ENCODE data around the gene TGM2.
A peak's percentile ranks its signal among the peaks of the same experiment; 100 is the strongest.

The TGM2 gene

GRCh38 chr20:38158701-38159351 is 6.2 kb downstream of the TGM2 start:
- DNase-seq, result no peak

- no peak for DNase-seq
Measured at GRCh38 chr20:38157635-38158495, 7.2 kb downstream of the TGM2 start.

- DNase-seq, result no peak
Measured at GRCh38 chr20:38156888-38157634, 8.0 kb downstream of the TGM2 start.

DNA sequence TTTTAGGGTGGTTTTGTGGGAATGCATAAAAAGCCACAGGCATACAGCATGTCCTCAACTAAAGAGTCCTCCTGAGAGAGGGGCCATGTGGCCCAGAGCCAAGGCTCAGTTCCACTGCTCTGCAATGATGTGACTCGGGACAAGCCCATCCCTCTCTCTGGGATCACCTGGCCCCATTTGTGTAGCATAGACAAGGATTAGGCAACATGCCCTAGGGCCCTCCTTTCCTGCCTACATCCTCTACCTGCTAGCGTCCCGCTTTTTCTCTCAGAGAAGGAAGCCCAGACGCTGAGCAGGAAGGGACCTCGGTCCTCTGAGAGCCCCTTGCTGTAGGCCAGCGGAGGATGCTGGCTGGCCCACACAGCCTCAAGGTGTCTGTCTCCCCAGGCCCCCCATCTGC is 8.8 kb downstream of the TGM2 start:
- DNase-seq, result no peak

- DNase-seq, result no peak
Measured at GRCh38 chr20:38155811-38156210, 9.3 kb downstream of the TGM2 start.

DNA sequence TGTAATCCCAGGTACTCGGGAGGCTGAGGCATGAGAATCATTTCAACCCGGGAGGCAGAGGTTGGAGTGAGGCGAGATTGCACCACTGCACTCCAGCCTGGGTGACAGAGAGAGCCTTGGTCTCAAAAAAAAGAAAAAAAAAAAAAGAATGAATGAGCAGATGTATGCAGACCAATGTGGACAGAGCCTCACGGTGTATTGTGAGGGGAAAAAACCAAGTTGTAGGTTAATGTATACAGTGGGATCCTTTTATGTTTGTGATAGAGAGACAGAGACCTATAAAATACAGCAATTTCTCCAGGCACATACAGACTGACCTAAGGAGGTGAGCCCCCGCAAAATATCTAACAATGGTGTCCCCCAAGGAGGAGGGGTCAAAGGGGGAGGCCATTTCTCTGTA is 11.7 kb downstream of the TGM2 start:
- DNase-seq, result no peak

- DNase-seq, result no peak
Measured at GRCh38 chr20:38152621-38153221, 12.3 kb downstream of the TGM2 start.

DNA sequence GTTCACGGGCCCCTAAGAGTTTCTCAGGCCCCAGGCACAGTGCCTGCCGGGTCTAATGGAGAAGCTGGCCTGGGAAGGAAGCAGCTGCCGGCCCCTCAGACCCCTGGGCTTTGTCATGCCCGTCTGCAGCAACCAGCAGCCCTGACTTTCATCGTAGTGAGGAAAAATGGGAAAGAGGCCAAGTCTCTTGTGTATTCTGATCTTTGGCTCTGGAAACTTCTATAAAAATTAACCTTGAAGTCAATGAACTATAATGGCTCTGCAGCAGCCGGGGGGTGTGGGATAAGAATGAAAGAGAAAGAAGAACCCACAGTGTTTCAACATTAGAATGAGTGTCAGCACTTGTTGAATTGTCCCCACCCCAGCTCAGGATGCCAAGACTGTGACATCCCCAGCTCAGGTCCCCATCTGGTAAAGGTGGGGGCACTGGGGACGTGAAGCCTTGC is 12.9 kb downstream of the TGM2 start:
- DNase-seq, result no peak

GRCh38 chr20:38151455-38151854 is 13.6 kb downstream of the TGM2 start:
- no peak for DNase-seq

DNA sequence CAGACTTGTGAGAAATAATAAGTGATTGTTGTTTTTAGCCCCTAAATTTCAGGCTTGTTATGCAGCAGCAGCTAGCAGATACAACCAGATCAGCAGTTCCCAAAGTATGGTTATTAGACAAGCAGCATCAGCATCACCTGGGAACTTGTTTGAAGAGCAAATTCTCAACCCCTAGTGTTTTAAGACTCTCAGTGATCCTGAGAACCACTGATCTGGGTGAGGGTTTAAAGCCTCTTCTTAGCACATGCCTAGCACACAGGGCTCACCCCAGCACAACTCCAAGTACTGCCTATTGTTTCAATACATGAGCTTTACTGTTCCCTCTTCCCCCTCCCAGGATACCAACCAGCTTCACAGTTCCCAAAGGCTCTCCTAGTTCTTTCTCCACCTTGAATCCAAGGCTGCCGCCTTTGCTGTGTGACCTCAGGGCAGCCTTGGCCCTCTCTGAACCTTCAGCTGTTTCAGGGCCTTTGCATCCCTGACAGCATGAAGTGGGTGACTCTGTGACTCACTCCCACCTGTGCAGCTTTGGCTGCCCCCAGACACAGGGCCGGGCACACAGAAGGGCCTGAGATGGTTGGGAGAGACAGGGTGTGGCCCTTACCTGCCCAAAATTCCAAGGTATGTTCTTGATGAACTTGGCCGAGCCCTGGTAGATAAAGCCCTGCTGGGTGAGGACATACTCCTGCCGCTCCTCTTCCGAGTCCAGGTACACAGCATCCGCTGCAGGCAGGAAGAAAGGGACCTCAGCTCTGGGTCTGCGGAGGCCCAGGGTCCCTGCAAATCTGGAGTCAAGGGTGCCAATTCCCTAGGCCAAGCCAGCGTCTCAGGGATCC is 14.5 kb downstream of the TGM2 start:
- no peak for DNase-seq

DNA sequence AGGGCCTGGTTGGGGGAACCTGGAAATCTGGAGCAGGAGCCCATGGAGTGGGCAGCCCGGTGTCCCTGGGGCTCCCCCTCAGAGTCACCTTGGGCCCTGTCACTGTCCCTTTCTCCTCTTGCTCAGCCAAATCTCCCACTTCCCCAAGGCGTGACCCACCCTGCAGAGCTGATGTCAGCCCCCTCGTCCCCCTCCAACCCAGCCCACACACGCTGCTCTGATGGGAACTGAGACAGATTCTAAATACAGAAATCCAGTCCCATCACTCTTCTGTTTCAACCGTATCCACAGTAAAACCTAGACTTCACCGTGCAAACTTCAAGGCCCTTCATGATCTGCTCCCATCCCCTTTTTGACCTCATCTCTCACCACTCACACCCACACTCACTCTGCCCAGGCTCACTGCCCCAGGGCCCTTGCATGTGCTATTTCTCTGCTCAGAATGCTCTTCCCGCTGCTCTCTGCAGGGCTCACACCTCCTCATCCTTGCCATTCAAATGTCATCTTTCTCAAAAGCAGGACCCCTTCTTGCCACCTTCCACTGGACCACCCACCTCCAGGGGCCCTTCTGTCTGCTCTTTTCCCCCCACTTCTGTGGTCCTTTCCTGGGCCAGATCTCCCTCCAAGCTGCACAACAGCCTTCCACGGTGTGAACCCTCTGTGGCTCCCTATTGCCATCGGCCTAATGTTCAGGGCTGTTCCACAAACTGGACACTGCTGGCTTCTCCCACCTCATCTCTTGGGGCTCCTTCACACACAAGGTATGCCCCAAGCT is 16.6 kb downstream of the TGM2 start:
- no peak for DNase-seq

GRCh38 chr20:38147751-38148150 is 17.3 kb downstream of the TGM2 start:
- no peak for DNase-seq

DNA sequence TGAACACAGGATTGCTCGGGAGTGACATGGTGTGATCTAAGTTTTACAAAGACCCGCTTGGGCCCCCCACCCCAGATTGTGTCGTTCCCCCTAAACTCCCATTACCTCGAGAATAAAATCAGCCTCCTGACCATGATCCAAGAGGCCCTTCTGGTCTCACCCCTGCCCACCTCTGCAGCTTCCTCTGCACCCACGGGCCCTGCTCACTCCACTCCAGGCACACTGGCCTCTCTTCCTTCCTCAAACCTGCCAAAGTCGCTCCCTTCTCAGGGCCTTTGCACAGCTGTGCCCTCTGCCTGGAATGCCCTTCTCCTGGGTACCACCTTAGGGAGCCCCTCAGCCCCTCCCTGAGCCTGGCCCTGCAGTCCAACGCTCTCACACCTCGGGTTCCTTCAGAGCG is 17.9 kb downstream of the TGM2 start:
- DNase-seq, result peak; percentile 33

GRCh38 chr20:38146628-38147027 is 18.4 kb downstream of the TGM2 start:
- no peak for DNase-seq

DNA sequence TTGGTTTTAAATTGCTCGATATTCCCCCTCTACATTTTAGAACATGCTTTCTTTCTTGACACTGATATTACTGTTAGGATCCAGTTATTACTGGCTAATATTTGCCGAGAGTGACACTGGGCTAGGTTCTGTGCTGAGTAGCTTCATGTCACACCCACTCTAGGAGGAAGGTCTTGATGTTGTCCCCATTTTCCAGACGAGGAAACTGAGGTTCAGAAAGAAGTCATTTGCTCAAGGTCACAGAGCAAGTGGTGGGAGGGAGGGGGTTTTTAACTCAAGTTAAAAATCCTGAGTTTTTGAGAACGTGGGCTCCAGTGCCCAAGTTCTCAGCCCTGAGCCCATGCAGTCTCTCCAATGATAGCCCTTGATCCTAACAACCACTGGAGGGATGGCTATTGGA is 18.9 kb downstream of the TGM2 start:
- DNase-seq, result no peak

DNA sequence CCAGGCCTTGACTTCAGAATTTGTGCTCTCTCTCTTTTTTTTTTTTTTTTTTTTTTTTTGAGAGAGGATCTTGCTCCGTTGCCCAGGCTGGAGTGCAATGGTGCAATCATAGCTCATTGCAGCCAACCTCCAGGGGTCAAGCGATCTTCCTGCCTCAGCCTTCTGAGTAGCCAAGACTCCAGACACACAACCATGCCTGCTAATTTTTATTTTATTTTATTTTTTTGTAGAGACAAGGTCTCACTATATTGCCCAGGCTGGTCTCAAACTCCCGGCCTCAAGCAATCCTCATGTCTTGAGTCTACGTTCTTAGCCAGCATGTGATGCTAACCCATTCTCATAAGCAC is 19.4 kb downstream of the TGM2 start:
- DNase-seq, result no peak

DNA sequence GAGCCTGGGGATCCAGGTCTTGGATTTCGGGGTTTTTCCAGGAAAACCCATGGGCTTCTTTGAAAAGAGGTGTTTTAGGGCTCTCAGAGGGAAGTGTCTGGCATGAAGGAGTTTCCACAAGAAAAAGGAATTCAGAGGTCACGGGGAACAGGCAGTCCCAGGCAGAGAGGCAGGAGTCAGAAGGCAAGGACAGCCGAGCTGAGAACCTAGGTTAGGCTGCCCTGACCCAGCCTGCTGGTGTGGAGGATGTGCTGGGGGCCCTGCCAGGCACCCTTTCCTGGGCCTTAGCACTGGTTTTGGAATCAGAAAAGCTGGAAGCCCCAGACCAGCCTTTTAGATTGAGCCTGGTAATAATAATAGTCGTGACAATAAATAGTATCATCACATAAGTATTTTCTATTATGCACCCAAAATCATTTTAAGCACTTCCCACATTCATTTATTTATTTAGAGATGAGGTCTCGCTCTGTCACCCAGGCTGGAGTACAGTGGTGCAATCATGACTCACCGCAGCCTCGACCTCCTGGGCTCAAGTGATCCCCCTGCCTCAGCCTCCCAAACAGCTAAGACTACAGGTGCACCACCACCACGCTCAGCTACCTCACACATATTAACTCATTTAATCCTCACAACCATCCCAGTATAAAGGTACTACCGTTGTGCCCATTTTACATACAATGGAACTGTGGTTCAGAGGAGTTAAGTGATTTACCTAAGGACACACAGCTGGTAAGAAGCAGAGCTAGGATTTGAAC is 19.9 kb downstream of the TGM2 start:
- no peak for DNase-seq

- no peak for DNase-seq
Measured at GRCh38 chr20:38144598-38144973, 20.5 kb downstream of the TGM2 start.

GRCh38 chr20:38143646-38144554 is 21.2 kb downstream of the TGM2 start:
- DNase-seq, result no peak

DNA sequence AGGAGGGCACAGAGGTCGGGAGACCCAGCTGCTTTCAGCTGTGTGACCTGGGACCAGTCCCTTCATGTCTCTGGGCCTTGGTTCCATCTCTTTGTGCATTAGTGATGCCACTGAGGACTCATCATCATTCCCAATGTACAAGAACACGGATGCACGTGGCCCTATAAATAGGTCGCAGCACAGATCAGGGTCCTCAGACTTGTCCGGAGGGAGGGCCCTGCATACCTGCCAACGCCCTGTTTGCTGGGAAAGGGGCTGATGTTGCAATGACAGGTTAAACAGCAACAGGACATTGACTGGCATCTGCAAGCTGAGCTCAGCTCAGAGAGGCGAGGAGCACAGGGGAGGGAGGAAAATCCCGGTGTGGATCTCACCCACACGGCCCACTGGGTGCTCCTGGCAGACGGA is 21.8 kb downstream of the TGM2 start:
- DNase-seq, result no peak
